ENCODE results near the gene DNAH12.
"Not testable (repeated sequence)": the region's sequence is repeated elsewhere in the genome, so short reads cannot be mapped to it uniquely, and the experiment has no call there.

DNAH12 gene

GRCh38 chr3:57518276-57518915, 25.7 kb downstream of the DNAH12 start:
- no peak for DNase-seq

DNA sequence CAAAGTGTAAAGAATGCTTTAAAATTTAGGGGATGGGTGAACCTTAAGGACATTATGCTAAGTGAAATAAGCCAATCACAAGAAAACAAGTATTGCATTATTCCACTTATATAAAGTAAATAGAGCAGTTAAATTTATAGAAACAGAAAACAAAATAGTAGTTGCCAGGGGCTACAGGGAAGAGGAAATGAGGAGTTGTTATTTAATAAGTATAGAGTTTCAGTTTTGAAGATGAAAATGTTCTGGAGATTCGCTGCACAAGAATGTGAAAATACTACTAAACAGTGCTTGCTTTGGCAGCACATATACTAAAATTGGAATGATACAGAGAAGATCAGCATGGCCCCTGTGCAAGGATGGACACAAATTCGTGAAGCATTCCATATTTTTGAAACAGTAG, 32.0 kb downstream of the DNAH12 start:
- DNase-seq: no peak

DNA sequence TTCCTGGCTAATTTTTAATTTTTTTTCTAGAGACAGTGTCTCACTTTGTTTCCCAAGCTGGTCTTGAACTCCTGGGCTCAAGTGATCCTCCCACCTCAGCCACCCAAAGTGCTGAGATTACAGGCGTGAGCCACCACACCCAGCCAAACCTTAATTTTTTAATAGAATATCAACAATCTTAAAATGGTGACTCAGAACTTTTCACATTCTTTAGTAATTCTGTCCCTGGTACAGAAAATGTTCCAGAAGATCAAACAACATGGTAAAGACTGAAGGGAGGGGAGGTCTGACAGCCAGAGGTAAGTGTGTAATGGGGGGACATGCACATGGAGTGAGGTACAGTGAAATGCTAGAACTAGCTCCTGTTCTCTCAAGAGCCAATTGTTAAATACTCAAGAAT, 38.2 kb downstream of the DNAH12 start:
- DNase-seq: no peak

DNA sequence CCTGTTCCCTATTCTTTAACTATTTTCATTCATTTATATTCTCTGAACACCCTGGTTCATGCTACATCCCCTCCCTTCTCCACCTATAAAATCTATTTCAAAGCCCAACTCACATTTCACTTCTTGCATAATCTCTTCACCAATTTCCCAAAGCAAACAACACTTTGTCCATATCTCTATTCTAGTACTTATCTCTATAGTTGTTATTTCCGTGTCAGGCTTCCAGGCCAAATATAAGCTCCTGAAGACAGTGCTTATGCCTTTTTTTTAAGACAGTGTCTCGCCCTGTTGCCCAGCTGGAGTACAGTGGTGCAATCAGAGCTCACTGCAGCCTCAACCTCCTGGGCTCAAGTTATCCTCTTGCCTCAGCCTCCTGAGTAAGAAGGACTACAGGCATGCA, 43.6 kb downstream of the DNAH12 start:
- DNase-seq: no peak

- no peak for DNase-seq
Measured at GRCh38 chr3:57497904-57498303, 46.2 kb downstream of the DNAH12 start.

GRCh38 chr3:57484563-57484962, 59.6 kb downstream of the DNAH12 start:
- no peak for DNase-seq

GRCh38 chr3:57477193-57477592, 67.0 kb downstream of the DNAH12 start:
- DNase-seq: not testable (repeated sequence)

GRCh38 chr3:57464801-57465200, 79.3 kb downstream of the DNAH12 start:
- no peak for DNase-seq

DNA sequence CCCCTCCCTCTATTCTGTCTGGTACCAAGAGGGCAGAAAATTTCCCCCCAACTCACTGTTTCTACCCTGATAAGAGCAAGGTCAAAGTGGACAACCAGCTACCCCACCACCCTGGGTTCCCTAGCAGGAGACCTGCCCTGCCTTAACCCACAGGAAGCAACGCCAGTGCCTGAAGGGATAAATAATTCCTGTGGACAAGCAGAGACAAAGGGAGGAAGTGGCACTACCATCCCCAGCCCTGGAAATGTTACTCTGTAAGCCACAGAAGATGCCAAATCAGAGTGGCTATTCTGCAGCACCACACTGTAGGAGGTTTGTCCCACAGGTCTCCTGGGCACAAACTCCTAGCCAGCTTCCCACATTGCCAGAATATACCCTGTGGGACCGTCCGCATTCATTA, 80.1 kb downstream of the DNAH12 start:
- no peak for DNase-seq

DNA sequence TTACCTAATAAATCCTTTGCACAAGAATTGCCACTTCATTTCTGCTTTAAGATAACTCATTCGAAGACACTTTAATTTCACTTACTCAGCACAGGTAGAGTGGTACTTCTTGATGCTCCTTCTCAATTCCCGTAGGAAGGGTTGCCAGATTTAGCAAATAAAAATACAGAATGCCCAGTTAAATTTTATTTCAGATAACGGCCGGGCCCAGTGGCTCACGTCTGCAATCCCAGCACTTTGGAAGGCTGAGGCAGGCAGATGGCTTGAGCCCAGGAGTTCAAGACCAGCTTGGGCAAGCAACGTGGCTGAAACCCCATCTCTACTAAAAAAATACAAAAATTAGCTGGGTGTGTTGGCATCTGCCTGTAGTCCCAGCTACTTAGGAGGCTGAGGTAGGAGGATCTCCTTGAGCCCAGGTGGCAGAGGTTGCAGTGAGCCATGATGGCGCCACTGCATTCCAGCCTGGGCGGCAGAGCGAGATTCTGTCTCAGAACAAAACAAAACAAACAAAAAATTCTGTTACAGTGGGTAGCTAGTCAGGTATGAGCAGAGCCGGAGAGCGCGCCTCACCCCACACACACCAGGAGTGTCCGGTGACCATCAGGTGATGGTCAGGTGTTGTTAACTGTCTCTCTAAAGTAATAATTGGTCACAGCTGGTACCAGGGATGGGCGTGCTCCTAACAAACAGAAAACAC, 92.8 kb downstream of the DNAH12 start:
- no peak for DNase-seq

GRCh38 chr3:57449276-57449847, 94.8 kb downstream of the DNAH12 start:
- DNase-seq: not testable (repeated sequence)

DNA sequence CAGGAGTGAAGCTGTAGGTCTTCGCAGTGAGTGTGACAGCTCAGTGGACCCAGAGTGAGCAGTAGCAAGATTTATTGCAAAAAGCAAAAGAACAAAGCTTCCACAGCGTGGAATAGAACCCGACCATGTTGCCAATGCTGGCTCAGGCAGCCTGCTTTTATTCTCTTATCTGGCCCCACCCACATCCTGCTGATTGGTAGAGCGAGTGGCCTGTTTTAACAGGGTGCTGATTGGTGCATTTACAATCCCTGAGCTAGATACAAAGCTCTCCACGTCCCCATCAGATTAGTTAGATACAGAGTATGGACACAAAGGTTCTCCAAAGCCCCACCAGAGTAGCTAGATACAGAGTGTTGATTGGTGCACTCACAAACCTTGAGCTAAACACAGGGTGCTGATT, 95.7 kb downstream of the DNAH12 start:
- DNase-seq: not testable (repeated sequence)

DNA sequence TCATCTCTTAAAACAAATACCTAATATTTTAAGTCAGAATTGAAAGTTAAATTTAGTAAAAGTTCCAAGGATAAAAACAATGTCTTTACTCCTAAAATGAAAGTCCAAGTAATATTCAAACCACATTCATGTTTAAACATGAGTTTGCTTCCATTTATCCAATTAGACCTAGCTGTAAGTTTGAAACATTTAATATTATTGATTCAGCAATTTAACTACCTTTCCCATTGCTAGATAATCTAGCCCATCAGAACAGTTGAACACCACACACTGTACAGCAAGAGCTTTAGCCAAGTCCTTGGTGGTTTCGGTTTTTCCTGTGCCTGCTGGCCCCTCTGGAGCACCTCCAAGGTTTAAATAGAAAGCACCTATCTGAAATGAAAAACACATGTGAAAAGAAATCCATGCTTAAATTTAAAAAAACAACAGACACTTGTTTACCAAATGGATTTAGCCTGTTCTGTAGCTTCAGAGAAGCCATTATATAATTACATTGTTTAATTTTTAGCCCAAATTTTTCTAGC, 97.8 kb downstream of the DNAH12 start:
- DNase-seq: no peak

DNA sequence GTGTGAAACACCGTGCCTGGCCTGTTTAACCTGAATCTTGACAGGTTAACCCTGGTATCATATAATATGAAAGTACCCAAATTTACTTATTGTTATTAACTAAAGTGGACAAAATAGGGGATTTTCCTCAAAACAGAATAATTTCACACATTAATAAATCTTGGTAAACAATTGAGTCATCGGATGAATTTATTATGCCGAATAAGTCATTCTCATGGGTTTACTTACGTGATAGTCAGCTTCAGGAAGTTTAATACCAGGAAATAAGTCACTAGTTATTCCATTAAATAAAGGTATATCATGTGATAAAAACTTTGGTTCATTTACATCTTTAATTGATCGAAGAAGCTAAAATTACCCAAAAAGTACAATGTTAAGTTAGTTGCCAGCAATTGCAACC, 99.7 kb downstream of the DNAH12 start:
- no peak for DNase-seq

DNA sequence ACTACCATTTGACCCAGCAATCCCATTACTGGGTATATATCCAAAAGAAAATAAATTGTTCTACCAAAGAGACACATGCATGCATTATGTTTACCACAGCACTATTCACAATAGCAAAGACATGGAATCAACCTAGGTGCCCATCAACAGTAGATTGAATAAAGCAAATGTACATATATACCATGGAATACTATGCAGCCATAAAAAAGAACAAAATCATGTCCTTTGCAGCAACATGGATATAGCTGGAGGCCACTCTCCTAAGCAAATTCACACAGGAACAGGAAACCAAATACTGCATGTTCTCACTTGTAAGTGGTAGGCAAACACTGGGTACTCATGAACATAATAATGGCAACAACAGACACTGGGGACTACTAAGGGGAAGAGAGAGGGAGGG, 104.0 kb downstream of the DNAH12 start:
- DNase-seq: not testable (repeated sequence)

DNA sequence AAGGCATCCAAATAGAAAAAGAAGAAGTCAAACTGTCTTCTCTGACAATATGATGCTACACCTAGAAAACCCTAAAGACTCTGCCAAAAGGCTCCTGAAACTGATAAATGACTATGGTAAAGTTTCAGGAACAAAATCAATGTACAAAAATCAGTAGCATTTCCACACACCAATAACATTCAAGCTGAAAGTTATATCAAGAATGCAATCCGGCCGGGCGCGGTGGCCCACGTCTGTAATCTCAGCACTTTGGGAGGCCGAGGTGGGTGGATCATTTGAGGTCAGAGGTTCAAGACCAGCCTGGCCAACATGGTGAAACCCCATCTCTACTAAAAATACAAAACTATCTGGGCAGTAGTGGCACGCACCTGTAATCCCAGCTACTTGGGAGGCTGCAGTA, 105.7 kb downstream of the DNAH12 start:
- not testable (repeated sequence) for DNase-seq

GRCh38 chr3:57436195-57436761, 107.9 kb downstream of the DNAH12 start:
- DNase-seq: no peak

DNA sequence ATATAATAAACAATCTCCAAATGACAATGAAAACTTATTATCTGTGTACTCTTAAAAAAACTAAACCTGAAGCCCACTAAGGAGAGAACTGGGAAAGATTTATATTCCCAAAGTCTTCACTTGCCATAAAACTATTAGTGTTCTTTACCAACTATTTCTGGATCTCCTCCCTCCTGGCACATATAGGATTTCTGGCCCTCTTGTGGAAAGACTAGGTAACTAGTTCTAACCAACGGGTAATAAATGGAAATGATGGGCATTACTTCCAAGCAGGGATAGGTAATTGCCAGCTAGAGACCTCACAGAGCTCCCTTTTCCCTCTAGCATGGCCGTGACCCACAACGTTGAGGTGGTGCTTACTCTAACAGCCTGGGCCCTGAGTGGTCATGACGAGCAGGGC, 110.1 kb downstream of the DNAH12 start:
- no peak for DNase-seq

DNA sequence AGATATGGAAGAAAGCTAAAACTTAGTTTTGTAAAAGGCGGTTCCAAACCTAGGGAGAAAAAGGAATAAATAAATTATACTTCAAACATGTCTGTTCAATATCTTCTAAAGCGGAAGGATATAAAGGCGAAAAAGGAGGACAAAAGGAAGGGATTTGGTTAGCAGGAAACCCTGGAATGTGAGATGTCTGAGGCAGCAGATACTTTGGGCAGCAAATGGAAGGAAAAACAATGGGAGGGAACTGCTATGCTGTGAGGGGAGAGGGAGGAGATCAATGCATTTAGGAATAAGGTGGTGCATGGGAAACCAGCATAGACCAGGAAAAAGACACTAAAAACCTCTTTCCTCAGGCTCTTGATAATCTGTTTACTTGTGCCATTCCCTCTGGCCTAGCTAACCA, 120.8 kb downstream of the DNAH12 start:
- no peak for DNase-seq

GRCh38 chr3:57421336-57421735, 122.8 kb downstream of the DNAH12 start:
- no peak for DNase-seq

DNA sequence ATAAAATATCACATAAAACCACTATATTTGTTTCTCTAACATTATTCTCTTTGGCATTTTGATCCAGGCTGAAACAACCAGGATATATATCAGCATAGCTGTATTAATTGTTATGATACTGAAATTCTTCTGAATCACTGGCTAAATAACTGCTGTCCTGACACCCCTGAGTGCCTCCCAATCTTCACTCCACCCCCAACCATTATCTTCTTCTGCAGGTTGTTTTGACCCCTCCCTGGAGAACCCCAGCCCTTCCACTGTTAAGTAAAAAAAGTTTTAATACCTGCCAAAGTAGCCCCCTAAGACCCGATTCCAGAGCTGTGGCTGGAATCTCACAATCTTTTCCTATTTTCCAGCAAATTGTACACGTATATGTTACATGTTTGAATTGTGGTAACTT, 124.1 kb downstream of the DNAH12 start:
- no peak for DNase-seq

DNA sequence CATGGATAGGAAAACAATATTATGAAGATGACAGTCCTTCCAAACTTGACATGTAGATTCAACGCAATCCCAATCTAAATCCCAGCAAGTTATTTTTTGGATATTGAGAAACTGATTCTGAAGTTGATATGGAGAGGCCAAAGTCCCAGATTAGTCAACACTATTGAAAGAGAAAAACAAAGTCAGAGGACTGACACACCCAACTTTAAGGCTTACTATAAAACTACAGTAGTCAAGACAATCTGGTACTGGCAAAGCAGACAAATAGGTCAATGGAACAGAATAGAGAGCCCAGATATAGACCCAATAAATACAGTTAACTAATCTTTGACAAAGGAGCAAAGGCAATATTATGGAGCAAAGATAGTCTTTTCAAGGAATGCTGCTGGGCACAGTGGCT, 132.4 kb downstream of the DNAH12 start:
- no peak for DNase-seq

GRCh38 chr3:57409471-57409870, 134.7 kb downstream of the DNAH12 start:
- DNase-seq: no peak

DNA sequence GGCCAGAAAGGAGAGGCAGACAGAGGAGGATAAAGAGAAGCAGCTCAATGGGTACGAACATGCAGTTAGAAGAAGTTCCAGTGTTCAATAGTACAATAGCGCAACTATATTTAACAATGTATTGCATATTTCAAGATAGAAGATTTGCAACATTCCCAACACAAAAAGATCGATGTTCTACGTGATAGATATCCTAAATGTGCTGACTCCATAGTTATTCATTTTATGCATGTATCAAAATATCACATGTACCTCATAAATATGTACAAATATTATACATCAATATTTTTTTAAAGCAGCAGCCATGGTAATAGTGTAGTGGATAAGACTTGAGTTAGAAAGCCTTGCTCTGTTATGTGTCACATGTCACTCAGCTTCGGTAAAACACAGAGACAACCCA, 141.5 kb downstream of the DNAH12 start:
- DNase-seq: no peak

Measured in stimulated activated CD4-positive, alpha-beta T cell treated with anti-CD3 and anti-CD28 coated beads, Interleukin-4, amount 100 ng/mL, for 1 hour (primary cell).